Measurements from ENCODE around the gene CCDC18. TPM values are rescaled to one million over a fixed set of nuclear protein-coding genes. Genes with fewer than 3 reads are reported as not detected.

CCDC18 gene, protein sequence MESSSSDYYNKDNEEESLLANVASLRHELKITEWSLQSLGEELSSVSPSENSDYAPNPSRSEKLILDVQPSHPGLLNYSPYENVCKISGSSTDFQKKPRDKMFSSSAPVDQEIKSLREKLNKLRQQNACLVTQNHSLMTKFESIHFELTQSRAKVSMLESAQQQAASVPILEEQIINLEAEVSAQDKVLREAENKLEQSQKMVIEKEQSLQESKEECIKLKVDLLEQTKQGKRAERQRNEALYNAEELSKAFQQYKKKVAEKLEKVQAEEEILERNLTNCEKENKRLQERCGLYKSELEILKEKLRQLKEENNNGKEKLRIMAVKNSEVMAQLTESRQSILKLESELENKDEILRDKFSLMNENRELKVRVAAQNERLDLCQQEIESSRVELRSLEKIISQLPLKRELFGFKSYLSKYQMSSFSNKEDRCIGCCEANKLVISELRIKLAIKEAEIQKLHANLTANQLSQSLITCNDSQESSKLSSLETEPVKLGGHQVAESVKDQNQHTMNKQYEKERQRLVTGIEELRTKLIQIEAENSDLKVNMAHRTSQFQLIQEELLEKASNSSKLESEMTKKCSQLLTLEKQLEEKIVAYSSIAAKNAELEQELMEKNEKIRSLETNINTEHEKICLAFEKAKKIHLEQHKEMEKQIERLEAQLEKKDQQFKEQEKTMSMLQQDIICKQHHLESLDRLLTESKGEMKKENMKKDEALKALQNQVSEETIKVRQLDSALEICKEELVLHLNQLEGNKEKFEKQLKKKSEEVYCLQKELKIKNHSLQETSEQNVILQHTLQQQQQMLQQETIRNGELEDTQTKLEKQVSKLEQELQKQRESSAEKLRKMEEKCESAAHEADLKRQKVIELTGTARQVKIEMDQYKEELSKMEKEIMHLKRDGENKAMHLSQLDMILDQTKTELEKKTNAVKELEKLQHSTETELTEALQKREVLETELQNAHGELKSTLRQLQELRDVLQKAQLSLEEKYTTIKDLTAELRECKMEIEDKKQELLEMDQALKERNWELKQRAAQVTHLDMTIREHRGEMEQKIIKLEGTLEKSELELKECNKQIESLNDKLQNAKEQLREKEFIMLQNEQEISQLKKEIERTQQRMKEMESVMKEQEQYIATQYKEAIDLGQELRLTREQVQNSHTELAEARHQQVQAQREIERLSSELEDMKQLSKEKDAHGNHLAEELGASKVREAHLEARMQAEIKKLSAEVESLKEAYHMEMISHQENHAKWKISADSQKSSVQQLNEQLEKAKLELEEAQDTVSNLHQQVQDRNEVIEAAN (N-terminal part only)
- total RNA-seq = 4.6 and 9.2 TPM in 2 replicates

DNA sequence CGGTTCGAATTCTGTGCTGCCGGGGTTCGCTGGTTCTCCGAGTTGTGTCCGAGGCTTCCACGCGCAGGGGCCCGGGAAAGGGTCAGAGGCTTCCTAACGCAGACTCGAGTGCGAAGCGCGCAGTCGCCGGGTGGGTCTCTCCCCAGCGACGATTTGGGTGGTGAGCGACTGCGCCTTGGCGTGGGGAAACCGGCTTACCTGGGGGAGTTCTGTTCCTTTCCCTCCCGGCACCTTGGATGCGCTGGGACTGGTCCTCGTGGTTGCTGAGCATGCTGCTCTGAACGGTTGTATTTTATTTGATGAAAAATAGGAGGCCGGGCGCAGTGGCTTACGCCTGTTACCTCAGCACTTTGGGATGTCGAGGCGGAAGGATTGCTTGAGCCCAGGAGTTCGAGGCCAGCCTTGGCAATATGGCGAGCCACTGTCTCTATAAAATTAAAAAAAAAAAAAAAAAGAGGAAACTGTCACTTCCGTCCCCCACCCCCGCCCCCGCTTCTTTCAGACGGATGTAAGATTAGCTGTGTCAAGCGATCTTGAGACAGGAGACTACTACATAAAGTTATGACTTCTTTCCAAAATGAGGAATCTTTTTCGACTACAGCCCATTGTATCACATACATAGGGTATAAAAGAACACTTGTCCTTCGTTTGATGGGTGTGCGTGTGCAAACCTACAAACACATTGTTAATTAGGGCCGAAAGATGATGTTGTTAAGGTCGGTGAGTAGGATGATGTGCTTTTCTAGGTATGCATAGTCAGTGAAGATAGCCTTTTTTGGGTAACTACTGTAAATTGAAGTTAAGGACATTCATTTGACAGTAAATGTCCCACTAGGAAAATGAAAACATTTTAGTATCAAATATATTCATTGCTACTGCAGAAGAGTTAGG is at the start of gene CCDC18:
CCDC18 (plus strand) TSS at position 2 of the 891 bp plus-strand sequence. CDS start 2,638 bp downstream, outside the sequence.

DNA sequence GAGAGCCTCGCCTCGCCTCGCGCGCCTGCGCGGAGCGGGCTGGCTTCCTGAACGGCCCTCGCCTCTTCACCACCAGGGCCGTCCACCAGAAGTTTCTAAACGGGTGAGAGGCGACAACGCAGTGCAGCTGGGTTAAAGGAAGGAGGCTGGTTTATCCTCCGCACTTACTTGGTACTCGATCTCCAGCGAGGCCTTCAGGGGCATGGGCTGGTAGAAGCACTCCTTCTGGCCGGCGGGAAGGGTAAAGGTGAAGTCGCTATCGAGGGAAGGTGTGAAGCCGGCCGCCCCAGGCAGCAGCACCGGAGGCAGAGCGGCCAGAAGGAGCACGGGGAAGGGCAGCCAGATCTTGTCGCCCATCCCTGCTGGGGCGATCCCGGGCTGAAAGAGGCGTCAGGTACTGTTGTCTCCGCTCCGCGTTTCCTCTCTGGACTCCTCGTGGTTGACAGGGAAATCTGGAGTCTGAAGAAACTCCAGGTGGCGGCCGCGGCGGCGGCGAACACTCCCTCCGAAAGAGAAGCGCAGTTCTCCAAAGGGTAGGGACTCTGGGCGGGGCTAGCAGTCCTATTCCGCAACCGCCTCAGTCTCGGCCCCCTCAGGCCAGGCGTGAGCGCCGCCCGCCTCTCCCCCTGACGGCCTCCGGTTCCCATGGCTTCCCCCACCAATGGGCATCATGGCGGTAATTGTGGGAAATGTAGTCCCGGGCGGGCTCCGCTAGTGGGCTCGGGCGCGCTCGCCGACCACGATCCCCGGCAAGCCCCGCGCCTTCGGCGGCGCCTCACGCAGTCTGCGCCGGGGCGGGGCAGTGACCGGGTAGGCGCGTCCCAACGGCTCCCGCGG is 420 bp upstream of the CCDC18 start, which contains the start of gene TMED5:
TMED5 (minus strand) TSS at position 528 of the 837 bp plus-strand sequence; CDS start at position 357, 171 bp downstream.

Other genes starting within 250 kb of the CCDC18 start
- gene DIPK1A, start 219.3 kb upstream of the CCDC18 start, total RNA-seq = 8.5 and 9.6 TPM in 2 replicates
- gene MTF2, start 101.4 kb upstream of the CCDC18 start, total RNA-seq = 9.3 and 14.8 TPM in 2 replicates
- 57.0 and 83.8 TPM in 2 replicates for gene TMED5, start 311 bp upstream of the CCDC18 start, total RNA-seq
- gene DR1, start 165.2 kb downstream of the CCDC18 start, total RNA-seq = 31.2 and 39.3 TPM in 2 replicates

Data from epithelial cell of alveolus of lung (primary cell).